ENCODE measurements around the gene UPK3A. TPM values are rescaled to one million over a fixed set of nuclear protein-coding genes. Genes with fewer than 3 reads are reported as not detected.

Gene UPK3A
- total and polyA plus RNA-seq, 2 of the 13 experiments (the other 11 are each of a cell fraction or from before 2014, with no cell fraction given), result 10.5 to 13.8 TPM

DNA sequence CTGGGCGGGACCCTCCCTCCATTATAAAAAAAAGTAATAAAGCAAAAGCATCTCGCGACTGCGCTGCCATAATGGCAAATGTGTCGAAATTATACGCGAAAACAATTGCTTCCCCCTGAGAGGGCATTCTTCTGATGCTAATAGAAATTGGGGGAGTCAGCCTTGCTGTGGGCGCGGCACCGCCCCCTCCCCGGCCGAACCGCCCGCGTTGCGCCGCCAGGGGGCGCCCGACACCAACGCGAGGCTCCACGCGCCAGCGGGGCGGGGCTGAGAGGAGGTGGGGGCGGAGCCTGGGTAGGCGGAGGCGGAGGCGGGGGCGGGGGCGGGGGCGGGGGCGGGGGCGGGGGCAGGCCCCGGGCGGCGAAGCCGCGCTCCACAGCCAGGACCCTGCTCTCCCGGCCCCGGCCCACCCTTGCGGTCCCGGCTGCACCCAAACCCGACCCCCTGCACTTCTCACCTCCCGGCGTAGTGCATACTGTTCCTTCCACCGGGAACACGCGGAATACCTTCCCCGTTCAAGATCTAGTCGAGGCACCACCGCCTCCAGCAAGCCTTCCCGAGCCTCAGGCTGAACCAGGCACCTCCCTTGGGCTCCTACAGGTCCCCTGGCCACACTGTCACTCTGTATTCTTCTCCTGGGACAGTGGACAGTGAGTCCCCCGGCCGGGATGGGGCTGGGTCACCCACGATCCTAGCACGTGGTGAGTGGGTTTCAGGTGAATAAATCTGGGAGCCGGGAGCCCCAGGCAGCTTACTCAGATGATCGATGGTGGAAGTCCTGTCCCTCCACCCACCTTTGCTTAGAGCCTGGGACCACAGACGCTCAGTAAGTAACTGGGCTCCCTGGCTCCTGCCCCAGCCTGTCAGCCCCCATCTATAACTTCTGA is 15.5 kb upstream of the UPK3A start (continued):
- TF ChIP-seq ZNF318 (CRISPR knock-in tag; IDR thresholded peaks at IDR 0.05), result no peak
- TF ChIP-seq ZMYM4 (CRISPR knock-in tag; IDR thresholded peaks at IDR 0.05), result peak; percentile 30; the same call in 1 of the 2 replicates
- TF ChIP-seq GABPA (IDR thresholded peaks at IDR 0.05; ENCODE audit: low read depth, low read length), result no peak
- no peak for TF ChIP-seq GABPA (CRISPR knock-in tag; IDR thresholded peaks at IDR 0.05; ENCODE audit: low read depth)
- TF ChIP-seq TMF1 (CRISPR knock-in tag; IDR thresholded peaks at IDR 0.05; ENCODE audit: low read depth), result 0 out of 2 replicates have a peak, but pooled peaks have one; percentile 31
- peak; percentile 40; the same call in 1 of the 2 replicates for TF ChIP-seq CCDC6 (CRISPR knock-in tag; IDR thresholded peaks at IDR 0.05)
- no peak for TF ChIP-seq ZNF563 (CRISPR knock-in tag; IDR thresholded peaks at IDR 0.05)
- TF ChIP-seq, protein P1, sequence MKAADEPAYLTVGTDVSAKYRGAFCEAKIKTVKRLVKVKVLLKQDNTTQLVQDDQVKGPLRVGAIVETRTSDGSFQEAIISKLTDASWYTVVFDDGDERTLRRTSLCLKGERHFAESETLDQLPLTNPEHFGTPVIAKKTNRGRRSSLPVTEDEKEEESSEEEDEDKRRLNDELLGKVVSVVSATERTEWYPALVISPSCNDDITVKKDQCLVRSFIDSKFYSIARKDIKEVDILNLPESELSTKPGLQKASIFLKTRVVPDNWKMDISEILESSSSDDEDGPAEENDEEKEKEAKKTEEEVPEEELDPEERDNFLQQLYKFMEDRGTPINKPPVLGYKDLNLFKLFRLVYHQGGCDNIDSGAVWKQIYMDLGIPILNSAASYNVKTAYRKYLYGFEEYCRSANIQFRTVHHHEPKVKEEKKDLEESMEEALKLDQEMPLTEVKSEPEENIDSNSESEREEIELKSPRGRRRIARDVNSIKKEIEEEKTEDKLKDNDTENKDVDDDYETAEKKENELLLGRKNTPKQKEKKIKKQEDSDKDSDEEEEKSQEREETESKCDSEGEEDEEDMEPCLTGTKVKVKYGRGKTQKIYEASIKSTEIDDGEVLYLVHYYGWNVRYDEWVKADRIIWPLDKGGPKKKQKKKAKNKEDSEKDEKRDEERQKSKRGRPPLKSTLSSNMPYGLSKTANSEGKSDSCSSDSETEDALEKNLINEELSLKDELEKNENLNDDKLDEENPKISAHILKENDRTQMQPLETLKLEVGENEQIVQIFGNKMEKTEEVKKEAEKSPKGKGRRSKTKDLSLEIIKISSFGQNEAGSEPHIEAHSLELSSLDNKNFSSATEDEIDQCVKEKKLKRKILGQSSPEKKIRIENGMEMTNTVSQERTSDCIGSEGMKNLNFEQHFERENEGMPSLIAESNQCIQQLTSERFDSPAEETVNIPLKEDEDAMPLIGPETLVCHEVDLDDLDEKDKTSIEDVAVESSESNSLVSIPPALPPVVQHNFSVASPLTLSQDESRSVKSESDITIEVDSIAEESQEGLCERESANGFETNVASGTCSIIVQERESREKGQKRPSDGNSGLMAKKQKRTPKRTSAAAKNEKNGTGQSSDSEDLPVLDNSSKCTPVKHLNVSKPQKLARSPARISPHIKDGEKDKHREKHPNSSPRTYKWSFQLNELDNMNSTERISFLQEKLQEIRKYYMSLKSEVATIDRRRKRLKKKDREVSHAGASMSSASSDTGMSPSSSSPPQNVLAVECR (CRISPR knock-in tag; IDR thresholded peaks at IDR 0.05; ENCODE audit: borderline replicate concordance), result peak; percentile 35
- peak; percentile 57; the same call in 1 of the 2 replicates for TF ChIP-seq ZC3H4 (CRISPR knock-in tag; IDR thresholded peaks at IDR 0.05; ENCODE audit: borderline replicate concordance)
- no peak for TF ChIP-seq TOE1 (CRISPR knock-in tag; IDR thresholded peaks at IDR 0.05)
- TF ChIP-seq TBX2 (CRISPR knock-in tag; IDR thresholded peaks at IDR 0.05; ENCODE audit: borderline replicate concordance), result no peak
- peak; percentile 29; the same call in 1 of the 2 replicates for TF ChIP-seq ZMYM3 (CRISPR knock-in tag; IDR thresholded peaks at IDR 0.05)
- TF ChIP-seq ZNF788 (CRISPR knock-in tag; IDR thresholded peaks at IDR 0.05; ENCODE audit: borderline replicate concordance), result 0 out of 2 replicates have a peak, but pooled peaks have one; percentile 27
- TF ChIP-seq MIER2 (CRISPR knock-in tag; IDR thresholded peaks at IDR 0.05), result no peak
- peak; percentile 39; the same call in 1 of the 2 replicates for TF ChIP-seq ZNF350 (CRISPR knock-in tag; IDR thresholded peaks at IDR 0.05; ENCODE audit: borderline replicate concordance, low read depth)
- no peak for TF ChIP-seq ZBTB1 (CRISPR knock-in tag; IDR thresholded peaks at IDR 0.05; ENCODE audit: borderline replicate concordance)
